HG03521 (cell line): ENCODE results near the gene AGPS.

ENCODE experiments used
- ATAC-seq: cut with Tn5 transposase; IDR thresholded peaks from one replicate; pipeline ENCODE4 v1.9.1; 2021; ENCODE audit warnings: mild to moderate bottlenecking, moderate library complexity; ENCODE audit not compliant: unreplicated experiment

AGPS gene

GRCh38 chr2:177383935-177384334, 8.6 kb upstream of the AGPS start:
- ATAC-seq = no peak

GRCh38 chr2:177385151-177385550, 7.4 kb upstream of the AGPS start:
- no peak for ATAC-seq

- no peak for ATAC-seq
These were observed 676 bp upstream of the AGPS start for GRCh38 chr2:177391822-177392372.

- no peak for ATAC-seq
These were observed 706 bp downstream of the AGPS start for GRCh38 chr2:177393203-177393755.

GRCh38 chr2:177393824-177394593, 1.4 kb downstream of the AGPS start:
- no peak for ATAC-seq

- ATAC-seq = no peak
These were observed 2.0 kb downstream of the AGPS start for GRCh38 chr2:177394594-177394973.

- ATAC-seq = no peak
These were observed 2.9 kb downstream of the AGPS start for GRCh38 chr2:177395351-177396065.

GRCh38 chr2:177396703-177397460, 4.3 kb downstream of the AGPS start:
- ATAC-seq = no peak

- no peak for ATAC-seq
These were observed 5.1 kb downstream of the AGPS start for GRCh38 chr2:177397481-177398289.

- no peak for ATAC-seq
These were observed 5.7 kb downstream of the AGPS start for GRCh38 chr2:177398290-177398683.

GRCh38 chr2:177398791-177399190, 6.2 kb downstream of the AGPS start:
- no peak for ATAC-seq

GRCh38 chr2:177399376-177399775, 6.8 kb downstream of the AGPS start:
- ATAC-seq = no peak

GRCh38 chr2:177400337-177400923, 7.9 kb downstream of the AGPS start:
- no peak for ATAC-seq

GRCh38 chr2:177402096-177402495, 9.5 kb downstream of the AGPS start:
- ATAC-seq = no peak

GRCh38 chr2:177403838-177404237, 11.3 kb downstream of the AGPS start:
- ATAC-seq = no peak

GRCh38 chr2:177404243-177404642, 11.7 kb downstream of the AGPS start:
- ATAC-seq = no peak

GRCh38 chr2:177405029-177405692, 12.6 kb downstream of the AGPS start:
- ATAC-seq = no peak

GRCh38 chr2:177406182-177406581, 13.6 kb downstream of the AGPS start:
- ATAC-seq = no peak

- ATAC-seq = no peak
These were observed 14.5 kb downstream of the AGPS start for GRCh38 chr2:177407031-177407430.
